ENCODE data around the gene VSX1.

Gene VSX1

GRCh38 chr20:25065072-25065624 lies 16.8 kb downstream of the VSX1 start:
- DNase-seq, result no peak

- no peak for DNase-seq
These were observed 17.3 kb downstream of the VSX1 start for GRCh38 chr20:25064561-25065071.

- no peak for DNase-seq
These were observed 18.0 kb downstream of the VSX1 start for GRCh38 chr20:25063981-25064380.

GRCh38 chr20:25063546-25063945 lies 18.4 kb downstream of the VSX1 start:
- DNase-seq, result no peak

GRCh38 chr20:25062841-25063240 lies 19.1 kb downstream of the VSX1 start:
- DNase-seq, result no peak

GRCh38 chr20:25061821-25062530 lies 20.0 kb downstream of the VSX1 start:
- DNase-seq, result no peak

- no peak for DNase-seq
These were observed 20.7 kb downstream of the VSX1 start for GRCh38 chr20:25061103-25061799.

GRCh38 chr20:25059866-25060465 lies 22.0 kb downstream of the VSX1 start:
- no peak for DNase-seq

- DNase-seq, result no peak
These were observed 22.8 kb downstream of the VSX1 start for GRCh38 chr20:25058847-25059810.

GRCh38 chr20:25058051-25058846 lies 23.7 kb downstream of the VSX1 start, which contains the start of gene ACSS1:
TSS of gene ACSS1 (minus strand) at chr20:25058139. CDS start at chr20:25058102, 37 bp downstream.
- no peak for DNase-seq

- peak; percentile 17 for DNase-seq
These were observed 24.5 kb downstream of the VSX1 start for GRCh38 chr20:25057234-25058050.

- DNase-seq, result no peak
These were observed 25.2 kb downstream of the VSX1 start for GRCh38 chr20:25056690-25057233.

GRCh38 chr20:25055711-25056495 lies 26.0 kb downstream of the VSX1 start:
- DNase-seq, result no peak

- peak; percentile 40 for DNase-seq
These were observed 26.8 kb downstream of the VSX1 start for GRCh38 chr20:25054995-25055629.

- DNase-seq, result no peak
These were observed 27.7 kb downstream of the VSX1 start for GRCh38 chr20:25054096-25054820.

GRCh38 chr20:25053255-25054031 lies 28.5 kb downstream of the VSX1 start:
- DNase-seq, result peak; percentile 35
